HepG2 (cell line): ENCODE data around the gene AP3D1. TPM values are rescaled to one million over a fixed set of nuclear protein-coding genes. Genes with fewer than 3 reads are reported as not detected.

Experiments
- ETV6 ChIP-seq: sonication (generic); formaldehyde crosslinking; conservative IDR thresholded peaks from 2 replicates; pipeline ENCODE4 v1.4.0; 2020; ENCODE audit warnings: missing genetic modification reagents
- KLF16 ChIP-seq, 2 experiments: sonication (generic) in 1 of 2; formaldehyde crosslinking in 1 of 2; IDR thresholded peaks; 2 replicates each; pipeline versions ENCODE4 v1.6.1 to v1.8.0; 2016 to 2023; ENCODE audit warnings: missing genetic modification reagents in 2 of 2, missing compliant biosample characterization in 1 of 2
- NAIF1 ChIP-seq: sonication (generic); formaldehyde crosslinking; IDR thresholded peaks from 2 replicates; pipeline ENCODE4 v1.5.0; 2020; ENCODE audit warnings: mild to moderate bottlenecking, missing genetic modification reagents, borderline replicate concordance
- PHF20 ChIP-seq: sonication (generic); formaldehyde crosslinking; IDR thresholded peaks from 2 replicates; pipeline ENCODE4 v1.5.0; 2020; ENCODE audit warnings: mild to moderate bottlenecking, missing genetic modification reagents
- PTBP1 ChIP-seq: fragments of 200-400 bp; formaldehyde crosslinking; IDR thresholded peaks from 2 replicates; pipeline ENCODE4 v1.6.1; 2018; ENCODE audit warnings: low read length, low read depth; ENCODE audit not compliant: poor library complexity, severe bottlenecking
- SMC3 ChIP-seq: IDR thresholded peaks from 2 replicates; pipeline ENCODE4 v1.6.1; 2011; ENCODE audit warnings: low read length, improper control_type of control experiment
- SRY ChIP-seq: sonication (generic); formaldehyde crosslinking; IDR thresholded peaks from 2 replicates; pipeline ENCODE4 v1.8.0; 2022; ENCODE audit warnings: mild to moderate bottlenecking, missing genetic modification reagents
- TCF12 ChIP-seq, 2 experiments: fragments of 450-650 bp in 1 of 2; sonication (generic) in 1 of 2; formaldehyde crosslinking in 1 of 2; IDR thresholded peaks; 2 replicates each; pipeline versions ENCODE4 v1.6.1 to v1.8.0; 2017 to 2022; ENCODE audit warnings: antibody characterized with exemption in 1 of 2, mild to moderate bottlenecking in 1 of 2, missing genetic modification reagents in 1 of 2, moderate library complexity in 1 of 2
- ZC3H13 ChIP-seq: sonication (generic); formaldehyde crosslinking; IDR thresholded peaks from 2 replicates; pipeline ENCODE4 v1.8.1; 2023; ENCODE audit warnings: mild to moderate bottlenecking, missing genetic modification reagents, moderate library complexity
- ZNF460 ChIP-seq: sonication (generic); formaldehyde crosslinking; IDR thresholded peaks from 2 replicates; pipeline ENCODE4 v1.5.1; 2020; ENCODE audit warnings: missing genetic modification reagents, mild to moderate bottlenecking, borderline replicate concordance
- ZNF773 ChIP-seq: sonication (generic); formaldehyde crosslinking; IDR thresholded peaks from 2 replicates; pipeline ENCODE4 v1.4.0; 2020; ENCODE audit warnings: missing genetic modification reagents, borderline replicate concordance
- polyA plus RNA-seq, 8 experiments: library from polyadenylated mRNA; depleted of rRNA in 3 of 8; stranded (reverse) in 7 of 8; unstranded in 1 of 8; fragments of >200 nt; fragmentation: Illumina TruSeq in 4 of 8; extraction: Trizol in 4 of 8; gene quantifications; 2 replicates each; pipeline versions ENCODE4 v1.2.1 to v1.2.3, GENCODE V29; 2011 to 2016; ENCODE audit warnings: low read depth in 4 of 8, missing spikeins in 1 of 8, mixed read lengths in 1 of 8; ENCODE audit not compliant: insufficient read depth in 1 of 8
- total RNA-seq, 5 experiments: library from RNA; depleted of rRNA; stranded (reverse); fragments of >200 nt; fragmentation: Illumina TruSeq; extraction: Trizol; gene quantifications; 2 replicates each; pipeline ENCODE4 v1.2.3, GENCODE V29; 2016; ENCODE audit warnings: low read depth in 1 of 5
- TF ChIP-seq, protein P1 (sequence below): fragments of 450-650 bp; IDR thresholded peaks from 2 replicates; pipeline ENCODE4 v1.6.1; 2017; ENCODE audit warnings: mild to moderate bottlenecking
- TF ChIP-seq, protein P2 (sequence below): sonication (generic); formaldehyde crosslinking; IDR thresholded peaks from 2 replicates; pipeline ENCODE4 v1.5.0; 2020; ENCODE audit warnings: mild to moderate bottlenecking, missing genetic modification reagents, borderline replicate concordance
- TF ChIP-seq, protein P3 (sequence below): IDR thresholded peaks from 2 replicates; pipeline ENCODE4 v1.6.1; 2016
- TF ChIP-seq, protein P4 (sequence below): sonication (generic); formaldehyde crosslinking; IDR thresholded peaks from 2 replicates; pipeline ENCODE4 v1.4.0; 2020; ENCODE audit warnings: missing genetic modification reagents, borderline replicate concordance
- TF ChIP-seq, protein P5 (sequence below): sonication (generic); formaldehyde crosslinking; IDR thresholded peaks from 2 replicates; pipeline ENCODE4 v1.4.0; 2020; ENCODE audit warnings: mild to moderate bottlenecking, missing genetic modification reagents, borderline replicate concordance

AP3D1 gene
- total and polyA plus RNA-seq, 2 of the 13 experiments (the other 11 are each of a cell fraction or from before 2014, with no cell fraction given) = 68.0 to 82.6 TPM

DNA sequence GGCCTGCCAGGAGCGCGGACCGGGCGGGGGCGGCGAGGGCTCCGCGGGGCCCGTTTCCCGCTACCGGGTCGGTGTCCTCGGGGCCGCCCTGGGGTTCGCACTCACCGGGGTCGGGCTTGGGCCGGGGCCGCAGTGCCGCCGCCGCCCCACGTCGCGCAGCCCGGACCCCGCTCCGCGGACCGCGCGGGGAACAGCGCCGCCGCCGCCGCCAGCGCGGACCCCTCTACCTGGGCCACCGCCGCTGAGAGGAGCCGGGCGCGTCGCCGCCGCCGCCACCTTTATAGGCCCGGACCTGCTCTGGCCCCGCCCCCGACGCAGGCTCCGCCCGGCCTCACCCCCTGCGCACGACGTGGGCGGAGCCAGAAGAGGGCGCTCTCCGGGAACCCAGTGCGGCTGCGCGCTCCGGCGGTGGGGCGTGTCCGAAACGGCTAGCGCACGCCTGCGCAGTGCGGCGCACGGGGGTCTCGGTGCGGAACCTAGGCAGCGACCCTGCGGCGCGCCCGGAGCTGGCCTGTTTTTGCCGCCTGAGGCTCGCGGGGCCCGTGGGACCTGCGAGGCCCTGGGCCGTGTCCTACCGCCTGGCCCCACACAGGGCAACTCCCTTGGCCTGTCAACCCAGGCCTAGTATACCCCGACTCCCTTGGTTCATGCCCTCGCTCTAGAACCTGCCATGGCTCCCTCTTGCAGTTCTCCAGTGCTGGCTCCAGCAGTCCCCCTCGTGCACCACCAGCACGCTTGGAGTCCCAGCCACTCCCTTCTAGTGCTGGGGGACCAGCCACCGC, 100.2 kb downstream of the AP3D1 start, which contains the start of gene MKNK2 (continued):
- TF ChIP-seq, protein P1, sequence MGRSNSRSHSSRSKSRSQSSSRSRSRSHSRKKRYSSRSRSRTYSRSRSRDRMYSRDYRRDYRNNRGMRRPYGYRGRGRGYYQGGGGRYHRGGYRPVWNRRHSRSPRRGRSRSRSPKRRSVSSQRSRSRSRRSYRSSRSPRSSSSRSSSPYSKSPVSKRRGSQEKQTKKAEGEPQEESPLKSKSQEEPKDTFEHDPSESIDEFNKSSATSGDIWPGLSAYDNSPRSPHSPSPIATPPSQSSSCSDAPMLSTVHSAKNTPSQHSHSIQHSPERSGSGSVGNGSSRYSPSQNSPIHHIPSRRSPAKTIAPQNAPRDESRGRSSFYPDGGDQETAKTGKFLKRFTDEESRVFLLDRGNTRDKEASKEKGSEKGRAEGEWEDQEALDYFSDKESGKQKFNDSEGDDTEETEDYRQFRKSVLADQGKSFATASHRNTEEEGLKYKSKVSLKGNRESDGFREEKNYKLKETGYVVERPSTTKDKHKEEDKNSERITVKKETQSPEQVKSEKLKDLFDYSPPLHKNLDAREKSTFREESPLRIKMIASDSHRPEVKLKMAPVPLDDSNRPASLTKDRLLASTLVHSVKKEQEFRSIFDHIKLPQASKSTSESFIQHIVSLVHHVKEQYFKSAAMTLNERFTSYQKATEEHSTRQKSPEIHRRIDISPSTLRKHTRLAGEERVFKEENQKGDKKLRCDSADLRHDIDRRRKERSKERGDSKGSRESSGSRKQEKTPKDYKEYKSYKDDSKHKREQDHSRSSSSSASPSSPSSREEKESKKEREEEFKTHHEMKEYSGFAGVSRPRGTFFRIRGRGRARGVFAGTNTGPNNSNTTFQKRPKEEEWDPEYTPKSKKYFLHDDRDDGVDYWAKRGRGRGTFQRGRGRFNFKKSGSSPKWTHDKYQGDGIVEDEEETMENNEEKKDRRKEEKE = no peak
- TF ChIP-seq ZNF773 (CRISPR knock-in tag) (no peak), ZNF460 (no peak), KLF16 (CRISPR knock-in tag; IDR thresholded peaks at IDR 0.05) (no peak; a peak in 1 of 4 replicates), PTBP1 (no peak), SRY (peak; percentile 83; the same call in 1 of the 2 replicates), SMC3 (no peak), ETV6 (0 out of 2 replicates have a peak, but pooled peaks have one; percentile 11), TCF12 (IDR thresholded peaks at IDR 0.05) (no peak), TCF12 (CRISPR knock-in tag; IDR thresholded peaks at IDR 0.05) (no peak), ZC3H13 (no peak; the same call in 1 of the 2 replicates), PHF20 (CRISPR knock-in tag) (0 out of 2 replicates have a peak, but pooled peaks have one; percentile 44), NAIF1 (CRISPR knock-in tag) (no peak)
- TF ChIP-seq, protein P2, sequence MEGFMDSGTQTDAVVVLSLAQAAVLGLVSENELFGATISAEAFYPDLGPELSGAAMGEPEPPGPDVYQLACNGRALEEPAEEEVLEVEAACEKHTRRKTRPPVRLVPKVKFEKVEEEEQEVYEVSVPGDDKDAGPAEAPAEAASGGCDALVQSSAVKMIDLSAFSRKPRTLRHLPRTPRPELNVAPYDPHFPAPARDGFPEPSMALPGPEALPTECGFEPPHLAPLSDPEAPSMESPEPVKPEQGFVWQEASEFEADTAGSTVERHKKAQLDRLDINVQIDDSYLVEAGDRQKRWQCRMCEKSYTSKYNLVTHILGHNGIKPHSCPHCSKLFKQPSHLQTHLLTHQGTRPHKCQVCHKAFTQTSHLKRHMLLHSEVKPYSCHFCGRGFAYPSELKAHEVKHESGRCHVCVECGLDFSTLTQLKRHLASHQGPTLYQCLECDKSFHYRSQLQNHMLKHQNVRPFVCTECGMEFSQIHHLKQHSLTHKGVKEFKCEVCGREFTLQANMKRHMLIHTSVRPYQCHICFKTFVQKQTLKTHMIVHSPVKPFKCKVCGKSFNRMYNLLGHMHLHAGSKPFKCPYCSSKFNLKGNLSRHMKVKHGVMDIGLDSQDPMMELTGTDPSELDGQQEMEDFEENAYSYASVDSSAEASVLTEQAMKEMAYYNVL (CRISPR knock-in tag) = no peak
- TF ChIP-seq, protein P3, sequence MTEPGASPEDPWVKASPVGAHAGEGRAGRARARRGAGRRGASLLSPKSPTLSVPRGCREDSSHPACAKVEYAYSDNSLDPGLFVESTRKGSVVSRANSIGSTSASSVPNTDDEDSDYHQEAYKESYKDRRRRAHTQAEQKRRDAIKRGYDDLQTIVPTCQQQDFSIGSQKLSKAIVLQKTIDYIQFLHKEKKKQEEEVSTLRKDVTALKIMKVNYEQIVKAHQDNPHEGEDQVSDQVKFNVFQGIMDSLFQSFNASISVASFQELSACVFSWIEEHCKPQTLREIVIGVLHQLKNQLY (CRISPR knock-in tag) = no peak
- TF ChIP-seq, protein P4, sequence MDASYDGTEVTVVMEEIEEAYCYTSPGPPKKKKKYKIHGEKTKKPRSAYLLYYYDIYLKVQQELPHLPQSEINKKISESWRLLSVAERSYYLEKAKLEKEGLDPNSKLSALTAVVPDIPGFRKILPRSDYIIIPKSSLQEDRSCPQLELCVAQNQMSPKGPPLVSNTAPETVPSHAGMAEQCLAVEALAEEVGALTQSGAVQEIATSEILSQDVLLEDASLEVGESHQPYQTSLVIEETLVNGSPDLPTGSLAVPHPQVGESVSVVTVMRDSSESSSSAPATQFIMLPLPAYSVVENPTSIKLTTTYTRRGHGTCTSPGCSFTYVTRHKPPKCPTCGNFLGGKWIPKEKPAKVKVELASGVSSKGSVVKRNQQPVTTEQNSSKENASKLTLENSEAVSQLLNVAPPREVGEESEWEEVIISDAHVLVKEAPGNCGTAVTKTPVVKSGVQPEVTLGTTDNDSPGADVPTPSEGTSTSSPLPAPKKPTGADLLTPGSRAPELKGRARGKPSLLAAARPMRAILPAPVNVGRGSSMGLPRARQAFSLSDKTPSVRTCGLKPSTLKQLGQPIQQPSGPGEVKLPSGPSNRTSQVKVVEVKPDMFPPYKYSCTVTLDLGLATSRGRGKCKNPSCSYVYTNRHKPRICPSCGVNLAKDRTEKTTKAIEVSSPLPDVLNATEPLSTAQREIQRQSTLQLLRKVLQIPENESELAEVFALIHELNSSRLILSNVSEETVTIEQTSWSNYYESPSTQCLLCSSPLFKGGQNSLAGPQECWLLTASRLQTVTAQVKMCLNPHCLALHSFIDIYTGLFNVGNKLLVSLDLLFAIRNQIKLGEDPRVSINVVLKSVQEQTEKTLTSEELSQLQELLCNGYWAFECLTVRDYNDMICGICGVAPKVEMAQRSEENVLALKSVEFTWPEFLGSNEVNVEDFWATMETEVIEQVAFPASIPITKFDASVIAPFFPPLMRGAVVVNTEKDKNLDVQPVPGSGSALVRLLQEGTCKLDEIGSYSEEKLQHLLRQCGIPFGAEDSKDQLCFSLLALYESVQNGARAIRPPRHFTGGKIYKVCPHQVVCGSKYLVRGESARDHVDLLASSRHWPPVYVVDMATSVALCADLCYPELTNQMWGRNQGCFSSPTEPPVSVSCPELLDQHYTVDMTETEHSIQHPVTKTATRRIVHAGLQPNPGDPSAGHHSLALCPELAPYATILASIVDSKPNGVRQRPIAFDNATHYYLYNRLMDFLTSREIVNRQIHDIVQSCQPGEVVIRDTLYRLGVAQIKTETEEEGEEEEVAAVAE (CRISPR knock-in tag) = no peak; the same call in 1 of the 2 replicates
- TF ChIP-seq, protein P5, sequence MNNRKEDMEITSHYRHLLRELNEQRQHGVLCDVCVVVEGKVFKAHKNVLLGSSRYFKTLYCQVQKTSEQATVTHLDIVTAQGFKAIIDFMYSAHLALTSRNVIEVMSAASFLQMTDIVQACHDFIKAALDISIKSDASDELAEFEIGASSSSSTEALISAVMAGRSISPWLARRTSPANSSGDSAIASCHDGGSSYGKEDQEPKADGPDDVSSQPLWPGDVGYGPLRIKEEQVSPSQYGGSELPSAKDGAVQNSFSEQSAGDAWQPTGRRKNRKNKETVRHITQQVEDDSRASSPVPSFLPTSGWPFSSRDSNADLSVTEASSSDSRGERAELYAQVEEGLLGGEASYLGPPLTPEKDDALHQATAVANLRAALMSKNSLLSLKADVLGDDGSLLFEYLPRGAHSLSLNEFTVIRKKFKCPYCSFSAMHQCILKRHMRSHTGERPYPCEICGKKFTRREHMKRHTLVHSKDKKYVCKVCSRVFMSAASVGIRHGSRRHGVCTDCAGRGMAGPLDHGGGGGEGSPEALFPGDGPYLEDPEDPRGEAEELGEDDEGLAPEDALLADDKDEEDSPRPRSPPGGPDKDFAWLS (CRISPR knock-in tag) = no peak
